Measurements from ENCODE around the gene SERP2.

SERP2 gene

GRCh38 chr13:44389060-44389666, 15.5 kb downstream of the SERP2 start:
- DNase-seq = no peak

- DNase-seq = no peak
Measured at GRCh38 chr13:44389876-44390275, 16.3 kb downstream of the SERP2 start.

- DNase-seq = no peak
Measured at GRCh38 chr13:44393391-44393790, 19.8 kb downstream of the SERP2 start.

DNA sequence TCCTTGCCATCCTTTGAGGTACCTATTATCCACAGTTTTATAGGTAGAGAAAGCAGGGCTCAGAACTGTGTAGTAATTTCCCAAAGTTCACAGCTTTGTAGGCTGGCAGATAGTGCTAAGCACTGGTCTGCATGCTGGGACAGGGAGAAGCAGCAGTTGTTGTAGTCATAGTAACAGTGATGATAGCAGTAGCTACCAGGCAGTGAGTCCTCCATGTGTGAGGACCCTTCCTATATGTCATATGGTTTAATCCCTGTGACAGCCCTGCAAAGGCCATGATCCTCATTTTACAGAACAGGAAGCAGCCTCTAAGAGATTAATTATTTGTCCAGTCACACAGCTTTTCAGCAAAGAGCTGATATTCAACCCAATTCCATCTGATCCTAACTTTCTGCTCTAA, 21.0 kb downstream of the SERP2 start:
- DNase-seq = no peak

DNA sequence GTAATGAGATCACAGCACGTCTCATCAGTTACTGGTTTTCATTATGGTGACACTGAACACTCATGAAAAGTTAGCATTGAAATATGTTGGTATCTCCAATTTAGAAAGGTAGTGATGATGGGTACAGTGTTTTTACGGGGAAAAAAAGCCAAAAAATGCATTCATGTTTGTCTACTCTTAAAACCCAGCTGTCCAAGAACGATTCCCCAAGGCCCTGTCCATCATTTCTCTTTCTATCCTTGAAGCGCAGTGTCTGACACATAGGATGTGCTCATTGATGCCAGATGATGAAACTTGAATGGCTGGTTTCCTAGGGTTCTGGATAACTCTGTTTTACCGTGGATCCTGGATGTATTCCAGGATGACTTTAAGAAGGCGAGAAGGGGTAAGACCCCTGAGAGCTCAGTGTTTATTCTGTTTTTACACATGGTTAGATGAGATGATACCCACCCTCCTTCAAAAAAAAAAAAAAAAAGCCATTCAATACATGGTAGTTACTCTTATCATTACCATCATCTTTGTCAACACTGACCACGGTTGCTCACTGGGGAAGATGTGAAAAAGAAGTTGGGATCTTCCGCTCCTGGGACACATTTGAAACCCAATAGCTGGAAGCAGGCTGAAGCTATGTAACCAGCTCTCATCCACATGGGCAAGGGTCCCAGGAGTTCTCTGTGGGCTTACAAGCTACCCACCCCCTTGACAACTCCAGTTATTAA, 22.5 kb downstream of the SERP2 start:
- DNase-seq = no peak

- DNase-seq = no peak
Measured at GRCh38 chr13:44396701-44397580, 23.3 kb downstream of the SERP2 start.

DNA sequence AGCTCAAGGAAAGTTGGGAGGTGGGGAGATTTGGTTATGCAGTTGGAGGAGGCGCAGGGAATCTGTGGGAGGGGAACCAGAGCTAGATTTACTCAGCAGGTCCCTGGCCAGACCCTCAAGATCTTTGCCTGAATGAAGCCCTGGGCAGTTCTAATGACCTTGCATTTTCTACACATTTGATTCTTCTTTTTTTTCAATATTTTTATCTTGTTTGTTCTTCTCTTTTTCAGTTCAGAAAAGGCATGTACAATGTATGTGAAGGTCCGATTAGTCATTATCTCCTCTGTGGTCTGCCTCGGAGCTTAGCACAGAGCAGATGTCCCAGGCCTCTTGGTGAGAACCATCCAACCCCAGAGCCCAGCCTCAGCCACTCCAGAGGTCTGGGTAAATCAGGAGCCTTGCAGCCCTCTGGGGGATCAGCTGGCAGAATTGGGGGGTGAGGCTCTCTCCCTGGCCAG, 24.2 kb downstream of the SERP2 start:
- DNase-seq = no peak

GRCh38 chr13:44398606-44399005, 25.0 kb downstream of the SERP2 start:
- DNase-seq = no peak

GRCh38 chr13:44399074-44399473, 25.4 kb downstream of the SERP2 start:
- no peak for DNase-seq

GRCh38 chr13:44400736-44401135, 27.1 kb downstream of the SERP2 start:
- no peak for DNase-seq

DNA sequence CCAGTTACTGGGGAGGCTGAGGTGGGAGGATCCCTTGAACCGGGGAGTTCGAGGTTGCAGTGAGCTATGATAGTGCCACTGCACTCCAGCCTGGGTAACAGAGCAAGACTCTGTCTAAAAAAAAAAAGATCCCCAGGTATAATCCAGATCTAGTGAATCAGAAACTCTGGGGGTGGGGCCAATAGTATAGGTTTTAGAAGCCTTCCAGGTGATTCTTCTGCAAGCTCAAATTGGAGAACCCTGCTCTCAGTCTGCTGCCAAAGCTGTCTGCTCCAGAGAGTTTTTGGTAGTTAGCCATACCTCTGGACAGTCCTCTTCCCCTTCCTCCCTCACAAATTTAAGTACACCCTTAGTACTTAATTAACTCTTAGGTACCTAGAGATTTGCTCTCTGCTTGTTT, 28.0 kb downstream of the SERP2 start:
- no peak for DNase-seq

- no peak for DNase-seq
Measured at GRCh38 chr13:44402899-44403445, 29.3 kb downstream of the SERP2 start.

DNA sequence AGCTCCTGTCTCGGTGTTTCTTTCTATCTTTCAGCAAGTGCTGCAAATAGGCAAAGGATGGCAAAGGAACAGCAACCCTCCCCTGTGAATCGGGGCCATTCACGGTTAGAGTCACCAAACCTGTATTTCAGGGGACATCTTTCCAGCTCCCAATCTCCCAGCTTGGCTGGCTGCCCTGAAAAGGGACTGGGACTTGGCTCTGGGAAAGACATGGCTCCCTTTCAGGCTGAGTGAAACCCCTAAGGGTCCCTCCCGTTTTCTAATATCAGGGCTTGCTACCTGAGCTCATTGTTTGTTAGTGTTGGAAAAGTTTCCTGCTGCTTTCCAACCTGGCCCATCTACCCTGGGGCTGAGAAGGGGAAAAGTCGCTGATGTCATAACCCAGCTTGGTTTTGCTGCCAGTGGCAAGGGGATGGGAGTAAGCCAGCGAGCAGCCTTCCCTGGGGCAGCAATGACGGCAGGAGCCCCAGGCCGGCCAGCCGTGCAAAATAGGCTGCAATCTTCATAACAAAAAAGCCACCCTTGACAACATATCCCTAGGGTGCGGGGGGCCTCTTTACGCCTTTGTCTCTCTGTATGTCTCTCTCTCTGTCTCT, 29.9 kb downstream of the SERP2 start:
- DNase-seq = no peak

DNA sequence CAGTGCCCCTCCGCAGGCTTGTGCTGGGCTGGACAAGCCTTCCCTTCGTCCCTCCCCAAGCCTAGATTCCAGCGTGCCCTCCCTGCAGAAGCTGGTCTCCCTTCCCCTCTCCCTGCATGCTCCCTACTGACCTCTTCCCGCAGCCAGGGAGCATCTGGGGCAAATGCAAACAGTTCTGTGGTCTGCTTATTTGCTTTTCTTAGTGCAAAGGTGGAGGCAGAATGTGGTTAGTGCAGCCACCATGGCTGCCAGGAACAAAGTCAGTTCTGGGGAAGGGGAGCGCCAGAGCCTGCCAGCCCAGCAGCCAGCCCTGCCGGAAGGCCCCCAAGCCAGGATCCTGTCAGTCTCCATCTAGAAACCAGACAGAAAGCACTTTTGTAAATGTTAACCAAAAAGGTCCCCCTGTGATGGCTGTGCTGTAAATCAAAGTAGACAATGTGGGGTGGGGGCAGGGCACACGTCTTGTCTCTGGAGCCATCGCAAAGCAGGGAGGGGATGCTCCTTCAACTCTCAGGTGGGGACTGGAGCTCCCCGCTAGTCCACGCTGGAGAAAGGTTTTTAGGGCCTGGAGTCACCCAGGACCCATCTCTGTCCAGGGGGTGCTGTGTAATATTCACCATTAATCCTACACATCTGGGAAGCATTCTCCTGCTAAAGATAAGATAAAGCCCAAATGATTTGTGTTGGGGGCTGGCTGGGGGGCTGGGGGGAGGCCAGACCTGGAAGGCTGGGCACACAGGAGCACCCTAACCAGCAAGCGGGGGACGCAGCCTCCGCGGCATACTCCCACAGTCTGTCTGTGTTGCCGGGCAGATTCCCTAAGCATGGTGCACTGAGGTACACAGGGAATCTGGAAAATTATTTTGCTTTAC, 30.9 kb downstream of the SERP2 start:
- DNase-seq = no peak

GRCh38 chr13:44406617-44407016, 33.0 kb downstream of the SERP2 start:
- no peak for DNase-seq

DNA sequence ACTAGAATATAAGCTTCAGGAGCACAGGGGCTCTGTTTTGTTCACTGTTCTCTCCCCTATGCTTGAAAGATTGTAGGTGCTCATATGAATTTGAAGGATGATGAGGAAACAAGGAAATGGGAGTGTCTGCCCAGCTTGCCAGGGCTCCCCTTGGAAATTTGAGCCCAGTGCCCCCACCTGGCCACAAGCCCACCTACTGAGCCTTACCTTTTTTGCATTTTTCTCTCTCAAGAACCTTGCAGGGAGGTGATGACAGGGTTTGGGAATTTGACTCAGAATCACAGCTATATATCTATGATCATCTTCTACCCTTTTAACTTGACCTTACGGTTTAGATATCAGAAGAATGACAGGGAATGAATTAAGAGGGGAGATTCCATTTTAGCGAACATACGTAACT, 33.8 kb downstream of the SERP2 start:
- DNase-seq = no peak

- DNase-seq = no peak
Measured at GRCh38 chr13:44407891-44408290, 34.3 kb downstream of the SERP2 start.

- DNase-seq = no peak
Measured at GRCh38 chr13:44409595-44409994, 36.0 kb downstream of the SERP2 start.

DNA sequence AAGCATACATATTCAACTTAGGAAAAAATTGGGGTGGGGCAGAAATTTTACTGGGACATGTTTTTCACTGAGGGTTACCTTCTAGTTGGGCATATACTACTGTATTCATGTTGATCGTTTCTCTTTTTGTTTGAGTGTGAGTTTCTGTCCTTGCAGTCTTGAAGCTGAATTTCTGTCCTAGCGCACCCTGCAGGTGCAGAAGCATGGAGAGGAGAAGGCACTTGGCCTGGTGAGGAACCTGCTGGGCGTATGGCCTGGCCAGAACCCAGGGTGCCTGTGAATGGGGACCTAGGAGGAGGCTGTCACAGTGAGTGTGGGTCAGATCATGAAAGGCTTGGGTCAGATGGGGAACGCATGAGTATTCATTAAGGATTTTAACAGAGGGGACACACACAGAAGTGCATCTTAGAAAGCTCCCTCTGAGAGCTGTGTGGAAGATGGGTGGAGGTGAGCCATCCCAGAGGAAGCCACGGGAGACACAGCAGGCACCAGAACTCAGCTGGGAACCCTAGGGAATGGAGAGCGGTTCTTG, 36.8 kb downstream of the SERP2 start:
- DNase-seq = no peak

GRCh38 chr13:44411841-44412240, 38.2 kb downstream of the SERP2 start:
- DNase-seq = no peak

DNA sequence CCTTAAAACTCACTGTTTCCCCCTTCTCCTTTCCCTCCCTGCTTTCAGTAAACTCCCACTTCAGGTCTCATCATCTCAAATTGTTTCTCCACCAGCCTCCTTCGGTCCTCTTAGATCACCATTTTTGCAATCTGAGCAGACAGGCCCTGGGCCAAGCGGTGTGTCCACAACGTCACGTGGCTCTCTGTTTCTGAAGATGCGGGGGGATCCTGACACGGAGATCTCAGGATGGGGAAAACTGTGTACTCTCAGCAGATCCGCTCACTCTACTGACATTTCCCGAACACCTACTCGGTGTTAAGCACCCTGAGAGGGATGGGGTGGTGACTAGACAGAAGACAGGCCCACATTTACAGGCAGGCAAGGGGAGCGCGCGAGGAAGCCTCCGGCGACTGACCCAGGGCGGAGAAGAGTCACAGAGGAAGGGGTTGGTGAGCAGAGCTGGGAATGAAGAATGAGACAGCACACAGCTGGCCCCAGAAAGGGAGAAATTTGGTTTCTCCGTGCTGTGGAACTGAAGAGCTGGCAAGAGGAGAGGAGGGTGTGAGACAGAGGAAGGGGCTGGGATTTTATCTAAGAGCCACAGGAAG, 38.8 kb downstream of the SERP2 start:
- no peak for DNase-seq

Measured in activated CD4-positive, alpha-beta T cell treated with anti-CD3 and anti-CD28 coated beads, Interleukin-2, amount 50 U/mL, for 48 hours (primary cell).